ENCODE data around the gene RRM2.
"Not testable (repeated sequence)": the region's sequence is repeated elsewhere in the genome, so short reads cannot be mapped to it uniquely, and the experiment has no call there.

RRM2 gene

GRCh38 chr2:10132596-10132995 is 10.1 kb downstream of the RRM2 start:
- no peak for DNase-seq

- DNase-seq = no peak
Observed at GRCh38 chr2:10132996-10133647, 10.6 kb downstream of the RRM2 start.

- DNase-seq = no peak
Observed at GRCh38 chr2:10135296-10136089, 13.0 kb downstream of the RRM2 start.

- DNase-seq = no peak
Observed at GRCh38 chr2:10136101-10136934, 13.8 kb downstream of the RRM2 start.

- DNase-seq = no peak
Observed at GRCh38 chr2:10137053-10137843, 14.7 kb downstream of the RRM2 start.

GRCh38 chr2:10139536-10139935 is 17.0 kb downstream of the RRM2 start:
- no peak for DNase-seq

- no peak for DNase-seq
Observed at GRCh38 chr2:10140841-10141610, 18.5 kb downstream of the RRM2 start.

GRCh38 chr2:10141736-10142639 is 19.4 kb downstream of the RRM2 start:
- DNase-seq = no peak

GRCh38 chr2:10142640-10142965 is 20.1 kb downstream of the RRM2 start:
- no peak for DNase-seq

GRCh38 chr2:10144771-10145518 is 22.4 kb downstream of the RRM2 start:
- no peak for DNase-seq

GRCh38 chr2:10145519-10146357 is 23.2 kb downstream of the RRM2 start:
- no peak for DNase-seq

GRCh38 chr2:10146366-10147005 is 23.9 kb downstream of the RRM2 start:
- no peak for DNase-seq

GRCh38 chr2:10147050-10147660 is 24.6 kb downstream of the RRM2 start:
- not testable (repeated sequence) for DNase-seq

GRCh38 chr2:10148268-10148667 is 25.7 kb downstream of the RRM2 start:
- no peak for DNase-seq

GRCh38 chr2:10149635-10150034 is 27.1 kb downstream of the RRM2 start:
- DNase-seq = no peak

GRCh38 chr2:10150436-10150835 is 27.9 kb downstream of the RRM2 start:
- no peak for DNase-seq

GRCh38 chr2:10151462-10151861 is 28.9 kb downstream of the RRM2 start:
- DNase-seq = no peak

- DNase-seq = no peak
Observed at GRCh38 chr2:10157293-10157692, 34.8 kb downstream of the RRM2 start.
